GDM1 (cell line): ENCODE data around the gene DHCR7.

Experiments used
- DNase-seq: peaks from one replicate; lab custom pipeline; 2025; lab: John Stamatoyannopoulos, UW

Gene DHCR7

DNA sequence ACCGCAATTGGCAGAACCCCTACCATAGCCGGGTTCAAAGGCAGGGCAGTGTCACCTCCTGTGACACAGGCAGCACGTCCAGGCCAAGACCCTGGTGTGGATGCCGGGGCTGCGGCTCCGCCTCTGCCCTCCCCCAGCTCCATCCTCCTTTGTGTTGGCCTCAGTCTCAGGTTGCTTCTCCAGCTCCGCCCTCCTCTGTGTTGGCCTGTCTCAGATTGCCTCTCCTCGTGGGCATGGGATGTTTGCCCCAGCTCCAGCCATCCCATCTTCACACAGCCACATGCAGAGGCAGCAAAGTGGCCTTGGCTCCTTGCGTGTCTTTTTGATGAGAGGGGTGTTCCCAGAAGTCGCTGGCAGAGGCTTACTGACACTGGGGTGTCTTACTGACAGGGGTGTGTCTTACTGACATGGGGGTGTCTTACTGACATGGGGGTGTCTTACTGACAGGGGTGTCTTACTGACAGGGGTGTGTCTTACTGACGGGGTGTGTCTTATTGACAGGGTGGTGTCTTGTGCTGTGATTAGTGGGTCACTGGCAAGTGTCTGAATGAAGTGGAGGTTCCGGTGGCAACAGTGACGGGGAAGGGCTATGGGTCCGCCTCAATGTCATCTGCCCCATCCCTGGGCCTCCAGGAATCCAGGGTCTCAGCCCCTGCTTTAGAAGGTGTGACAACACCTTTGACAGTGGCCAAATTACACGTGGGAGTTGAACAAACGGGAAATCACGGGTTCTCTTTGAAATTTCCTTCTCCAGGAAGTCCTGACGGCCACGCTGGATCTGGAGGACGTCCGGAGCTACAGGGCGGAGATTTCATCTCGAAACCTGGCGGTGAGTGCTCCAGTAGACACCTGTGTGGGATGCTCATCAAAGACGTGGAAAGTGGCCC lies 29.7 kb upstream of the DHCR7 start:
- no peak for DNase-seq

DNA sequence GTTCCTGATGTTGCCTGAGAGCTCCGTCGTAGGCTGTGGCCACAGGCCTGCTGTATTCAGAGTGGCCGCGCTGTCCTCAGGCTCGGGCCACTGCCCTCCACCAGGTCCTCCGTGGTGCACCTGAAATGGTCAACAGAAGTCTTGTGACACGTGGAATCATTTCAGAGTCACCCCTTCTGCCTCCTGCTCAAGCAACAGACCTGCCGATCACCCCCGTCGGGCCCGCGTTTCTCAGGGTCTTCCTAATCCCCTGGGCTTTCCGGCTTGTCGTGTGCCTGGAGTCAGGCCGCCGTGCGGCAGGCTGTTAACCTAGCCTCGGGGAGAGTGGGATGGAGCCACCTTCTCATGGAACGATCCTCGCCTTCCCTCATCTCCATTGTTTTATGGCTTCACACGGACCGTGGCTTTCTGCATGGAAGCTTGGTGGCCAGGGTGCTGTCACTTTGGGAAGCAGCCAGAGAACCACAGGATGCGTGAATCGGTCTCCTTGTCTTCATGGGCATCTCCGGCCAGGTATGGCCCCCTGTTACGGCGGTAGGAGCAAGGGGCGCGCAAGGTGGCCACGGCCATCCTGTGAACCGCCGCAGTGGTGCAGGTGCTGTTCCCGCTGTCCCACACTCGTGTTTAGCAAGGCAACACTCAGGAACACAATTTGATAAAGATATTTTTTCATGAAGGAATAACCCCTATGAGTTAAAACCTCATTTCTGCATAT lies 28.9 kb upstream of the DHCR7 start:
- DNase-seq: no peak

DNA sequence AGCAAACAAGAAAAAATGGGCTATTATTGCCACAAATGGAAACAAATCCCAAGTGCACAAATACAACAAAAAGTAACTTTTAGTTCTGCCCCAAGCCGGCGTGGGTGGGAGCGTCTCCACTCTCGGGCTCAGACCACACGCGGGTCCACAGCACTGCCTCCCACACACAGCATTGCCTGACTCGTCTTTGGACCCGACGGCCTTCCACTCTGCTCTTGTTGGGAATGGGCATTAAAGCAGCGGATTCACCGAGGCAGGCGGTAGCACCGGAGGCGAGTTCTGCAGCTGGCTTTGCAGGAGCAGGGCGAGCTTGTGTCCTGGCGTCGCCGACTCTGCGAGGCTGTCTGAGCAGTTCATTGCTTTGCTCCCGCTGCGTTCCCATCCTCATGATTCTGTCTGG lies 27.8 kb upstream of the DHCR7 start:
- DNase-seq: no peak

DNA sequence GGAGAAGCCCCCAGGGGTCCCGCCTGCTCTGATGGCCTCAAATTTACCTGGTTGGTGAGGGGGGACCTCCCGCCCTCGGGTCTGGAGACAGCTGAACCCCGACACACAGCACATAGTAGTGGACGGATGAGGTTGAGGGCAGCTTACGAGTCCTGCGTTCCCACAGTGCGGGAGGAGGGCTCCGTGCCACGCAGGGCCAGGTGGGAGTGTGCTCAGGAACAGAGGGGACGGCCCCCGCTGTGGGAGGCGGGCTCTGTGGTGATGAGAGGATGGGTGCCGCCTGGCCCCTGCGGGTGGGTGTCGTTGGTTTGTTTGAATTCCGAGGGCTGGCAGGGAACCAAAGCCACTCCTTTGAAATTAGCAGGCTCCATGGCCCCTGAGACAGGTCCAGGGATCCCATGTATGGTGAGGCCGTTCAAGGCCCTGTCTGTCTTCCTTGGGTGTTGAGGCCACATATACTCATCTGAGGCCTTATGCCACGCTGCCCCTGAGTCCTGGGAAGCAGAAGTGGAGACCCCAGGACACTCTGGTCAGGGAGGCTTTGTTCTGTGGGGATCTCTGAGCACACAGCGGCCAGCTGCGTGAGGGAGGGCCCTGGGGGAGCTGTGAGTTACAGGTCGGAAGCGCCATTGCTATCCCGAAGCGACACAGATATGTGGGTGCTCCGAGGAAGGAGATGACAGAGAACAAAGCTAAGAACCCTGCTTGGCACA lies 26.7 kb upstream of the DHCR7 start:
- DNase-seq: no peak

DNA sequence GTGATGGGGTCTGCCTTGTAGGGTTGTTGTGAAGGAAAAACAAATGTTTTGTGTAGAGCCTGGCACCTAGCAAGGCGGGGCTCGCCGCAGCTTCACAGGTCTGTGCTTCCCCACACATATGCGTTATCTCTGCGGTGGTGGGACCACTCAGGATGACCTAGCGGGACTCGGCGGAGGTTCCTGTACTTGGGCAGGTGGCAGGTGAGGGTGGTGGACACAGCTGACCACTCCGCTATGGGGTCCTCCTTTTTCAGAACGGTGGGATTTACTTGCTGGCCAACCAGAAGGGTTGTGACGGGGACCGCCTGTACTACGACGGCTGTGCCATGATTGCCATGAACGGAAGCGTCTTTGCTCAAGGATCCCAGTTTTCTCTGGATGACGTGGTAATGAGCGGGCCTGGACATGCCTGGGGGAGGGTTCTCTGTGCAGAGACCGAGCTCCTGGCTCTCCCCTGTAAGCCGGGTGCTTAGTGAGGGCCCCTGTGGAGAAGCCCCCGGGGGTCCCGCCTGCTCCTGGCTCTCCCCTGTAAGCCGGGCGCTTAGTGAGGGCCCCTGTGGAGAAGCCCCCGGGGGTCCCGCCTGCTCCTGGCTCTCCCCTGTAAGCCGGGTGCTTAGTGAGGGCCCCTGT lies 26.1 kb upstream of the DHCR7 start:
- DNase-seq: no peak

DNA sequence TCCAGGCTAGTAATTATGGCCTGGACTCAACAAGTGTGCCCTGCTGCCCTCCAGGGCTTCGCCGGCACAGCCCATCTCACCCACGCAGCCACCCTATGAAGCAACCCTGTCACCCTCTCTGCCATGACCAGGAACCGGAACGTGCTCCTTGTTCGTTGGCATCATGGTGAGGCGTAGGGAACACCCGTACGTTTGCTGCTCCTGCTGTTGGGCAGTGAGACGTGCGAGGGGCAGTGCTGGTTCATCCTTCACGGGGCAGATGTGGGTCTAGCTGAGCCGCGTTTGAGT lies 25.5 kb upstream of the DHCR7 start:
- DNase-seq: no peak

DNA sequence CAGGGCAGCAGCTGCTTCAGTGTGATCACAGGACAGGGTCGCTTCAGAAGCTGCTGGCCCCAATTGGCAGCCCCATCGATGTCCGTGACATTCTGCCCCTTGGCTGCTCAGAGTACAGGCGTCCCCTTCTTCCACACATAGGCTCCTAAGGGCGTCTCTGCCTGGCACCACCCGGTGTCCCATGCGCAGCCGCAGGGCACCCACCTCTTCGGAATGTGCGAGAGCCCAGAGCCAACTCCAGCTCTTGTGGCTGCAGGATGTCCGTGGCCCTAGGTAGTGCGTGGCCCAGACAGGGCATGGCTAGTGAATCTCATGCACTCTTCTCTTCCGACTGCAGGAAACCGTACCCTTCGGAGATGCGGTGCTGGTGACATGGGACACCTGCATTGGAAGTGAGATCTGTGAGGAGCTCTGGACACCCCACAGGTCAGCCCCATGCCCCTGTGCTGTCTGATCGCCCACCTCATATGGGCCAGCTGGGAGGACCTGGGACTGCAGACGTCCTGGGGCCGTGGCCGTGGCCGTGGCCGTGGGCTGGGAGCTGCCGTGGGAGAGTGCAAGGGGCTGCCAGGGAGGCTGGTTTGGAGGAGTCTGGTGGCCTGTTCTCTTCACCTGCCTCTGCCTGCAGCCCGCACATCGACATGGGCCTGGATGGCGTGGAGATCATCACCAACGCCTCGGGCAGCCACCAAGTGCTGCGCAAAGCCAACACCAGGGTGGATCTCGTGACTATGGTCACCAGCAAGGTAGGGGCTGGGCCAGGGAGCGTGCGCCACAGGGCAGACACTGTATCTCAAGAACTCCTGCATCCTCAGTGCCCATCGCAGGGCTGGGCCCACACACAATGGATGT lies 25.0 kb upstream of the DHCR7 start:
- DNase-seq: no peak

DNA sequence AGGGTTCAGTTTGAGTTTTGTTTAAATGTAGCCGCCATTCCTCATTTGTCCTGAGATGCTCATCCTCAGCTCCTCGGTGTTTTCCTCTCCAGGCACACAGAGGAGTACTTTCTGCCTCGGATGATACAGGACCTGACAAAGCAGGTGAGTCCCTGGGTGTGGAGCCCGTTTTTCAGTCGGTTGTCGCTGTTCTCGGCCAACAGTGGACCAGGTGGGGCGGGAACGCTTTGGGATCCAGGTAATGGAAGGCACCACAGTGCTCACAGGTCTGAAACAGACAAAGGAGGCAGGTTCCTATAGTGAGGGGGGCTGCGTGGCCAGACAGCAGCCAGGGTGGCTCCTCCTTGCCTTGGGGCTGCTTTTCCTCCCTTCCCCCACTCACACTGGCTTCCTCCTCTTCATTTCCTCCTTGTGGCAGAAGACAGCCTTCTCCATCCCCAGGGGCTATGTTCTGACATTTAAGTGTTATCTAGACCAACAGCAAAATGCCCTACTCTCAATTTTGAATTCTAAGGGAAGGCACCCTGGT lies 24.2 kb upstream of the DHCR7 start:
- DNase-seq: no peak

DNA sequence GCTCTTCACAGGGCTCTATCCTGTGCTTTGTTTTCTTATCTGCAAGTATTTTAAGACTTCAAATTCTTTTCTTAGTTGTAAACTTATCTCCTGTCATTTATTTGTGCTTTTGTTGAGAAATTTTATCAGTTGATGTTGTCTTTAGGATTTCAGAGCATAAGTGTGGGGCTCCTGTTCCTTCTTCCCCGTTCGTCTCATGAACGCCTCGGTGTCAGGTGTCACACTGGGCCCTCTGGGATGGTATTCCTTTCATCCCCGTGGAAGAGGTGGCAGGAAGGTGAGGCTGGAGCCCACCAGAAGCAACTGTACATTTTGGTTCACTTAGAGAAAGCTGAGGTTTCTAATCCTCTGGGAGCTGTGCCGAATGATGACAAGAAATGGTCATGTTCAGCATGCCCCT lies 22.8 kb upstream of the DHCR7 start:
- DNase-seq: no peak

DNA sequence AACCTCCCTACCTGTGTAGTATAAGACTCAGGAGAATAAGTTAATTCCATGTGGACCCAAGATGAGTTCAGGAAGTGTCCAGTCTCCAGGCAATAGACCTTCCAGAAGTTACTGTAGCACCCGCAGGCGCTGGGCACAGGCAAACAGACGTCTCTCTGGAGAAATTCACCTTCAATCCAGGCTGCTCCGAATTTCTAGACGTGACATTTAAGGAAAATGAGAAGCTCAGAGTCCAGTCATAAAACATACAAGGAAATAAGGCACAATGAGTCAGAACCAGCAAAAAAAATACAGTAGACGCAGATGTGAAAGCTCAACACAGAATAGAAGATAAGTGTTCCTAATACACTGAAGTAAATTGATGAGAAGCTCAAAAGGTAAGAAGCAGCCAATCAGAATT lies 19.0 kb upstream of the DHCR7 start:
- DNase-seq: no peak

DNA sequence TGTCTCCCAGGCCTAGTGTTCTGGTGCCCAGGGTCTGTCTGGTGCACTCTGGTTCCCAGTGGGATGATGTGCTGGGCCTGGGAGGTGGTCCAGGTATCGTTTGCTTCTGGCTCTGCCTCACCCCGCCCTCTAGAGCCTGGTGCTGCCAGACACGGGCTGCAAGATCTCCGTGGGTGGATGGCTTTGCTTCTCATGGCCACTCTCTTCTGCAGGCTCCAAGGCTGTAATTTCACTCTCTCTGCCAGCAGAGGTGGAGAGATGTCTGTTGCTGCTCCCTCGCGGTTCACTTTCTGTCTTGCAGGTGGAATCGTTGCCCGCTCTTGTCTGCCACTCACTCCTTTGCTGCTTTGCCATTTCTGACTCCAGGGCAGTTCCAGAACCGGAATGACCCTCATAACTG lies 18.2 kb upstream of the DHCR7 start:
- DNase-seq: no peak

DNA sequence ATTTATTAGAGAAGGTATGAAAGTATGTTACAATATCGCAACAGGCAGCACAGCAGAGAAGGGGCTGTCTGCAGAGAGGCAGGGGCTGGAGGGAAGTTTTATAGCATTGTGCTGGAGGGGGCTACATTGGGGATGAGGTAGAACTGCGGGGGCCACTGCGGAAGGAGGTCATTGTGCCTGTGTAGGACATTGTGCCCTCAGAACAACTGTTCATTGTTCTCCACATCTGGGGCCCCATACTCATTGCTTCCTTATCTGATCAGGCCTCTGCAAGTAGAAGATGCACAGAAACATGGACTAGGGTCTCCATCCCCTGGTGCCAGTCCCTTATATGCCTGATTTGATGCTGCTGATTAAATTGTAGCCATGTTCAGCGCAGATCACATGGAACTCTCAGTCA lies 16.9 kb upstream of the DHCR7 start:
- no peak for DNase-seq

DNA sequence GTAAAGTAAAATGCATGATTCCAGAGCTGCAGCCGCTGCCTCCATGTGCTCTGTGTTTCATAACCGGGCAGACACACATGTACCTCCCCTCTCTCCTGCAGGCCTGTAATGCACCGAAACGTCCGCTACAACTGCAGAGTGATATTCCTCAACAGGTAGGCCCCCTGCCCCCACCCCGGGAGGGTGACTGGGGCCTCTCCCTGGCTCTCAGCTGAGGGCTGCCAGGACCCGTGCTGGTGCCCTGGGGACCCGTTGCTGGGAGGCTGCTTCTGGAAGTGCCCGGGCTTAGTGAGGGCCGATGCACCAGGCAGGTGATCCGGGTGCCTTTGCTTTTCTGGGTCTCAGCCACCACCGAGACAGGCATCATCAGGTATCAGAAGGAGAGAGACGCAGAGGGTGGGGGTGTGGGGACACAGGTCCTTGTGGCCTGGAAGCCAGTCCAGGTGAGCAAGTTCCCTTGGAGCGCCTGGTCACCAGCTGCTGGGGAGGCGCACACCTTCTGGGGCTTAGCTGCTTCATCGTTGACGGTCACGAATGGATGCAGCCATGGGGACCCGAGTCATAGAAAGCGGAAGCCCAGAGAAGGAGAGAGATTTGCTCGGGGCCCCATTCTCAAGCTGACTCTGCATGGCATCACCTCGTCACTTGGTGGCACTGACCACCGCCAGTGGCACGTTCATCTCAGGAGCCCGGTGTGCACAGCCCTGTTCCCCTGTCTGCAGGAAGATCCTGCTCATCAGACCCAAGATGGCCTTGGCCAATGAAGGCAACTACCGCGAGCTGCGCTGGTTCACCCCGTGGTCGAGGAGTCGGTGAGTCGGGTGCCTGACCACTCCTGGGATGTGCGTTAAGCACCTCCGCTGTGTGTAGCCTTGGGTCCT lies 15.4 kb upstream of the DHCR7 start:
- DNase-seq: no peak

DNA sequence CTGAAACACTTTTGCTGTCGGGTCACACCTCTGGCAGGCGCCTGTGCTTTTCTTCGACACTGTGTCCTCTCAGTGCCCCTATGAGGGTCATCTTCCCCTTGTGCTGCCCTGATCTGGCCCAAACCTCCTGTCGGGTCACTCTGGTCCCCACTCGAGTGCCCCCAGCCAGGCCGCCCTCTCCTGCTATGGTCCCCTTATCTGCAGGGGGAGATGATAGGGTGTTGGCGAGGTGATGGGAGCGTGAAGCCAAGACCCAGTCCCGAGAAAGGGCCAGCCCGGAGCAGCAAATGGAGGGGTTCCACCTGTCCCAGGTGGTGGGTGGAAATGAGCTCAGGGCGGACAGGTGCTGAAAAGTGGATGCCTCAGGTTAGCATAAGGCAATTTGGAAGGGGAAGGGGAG lies 14.5 kb upstream of the DHCR7 start:
- DNase-seq: no peak

DNA sequence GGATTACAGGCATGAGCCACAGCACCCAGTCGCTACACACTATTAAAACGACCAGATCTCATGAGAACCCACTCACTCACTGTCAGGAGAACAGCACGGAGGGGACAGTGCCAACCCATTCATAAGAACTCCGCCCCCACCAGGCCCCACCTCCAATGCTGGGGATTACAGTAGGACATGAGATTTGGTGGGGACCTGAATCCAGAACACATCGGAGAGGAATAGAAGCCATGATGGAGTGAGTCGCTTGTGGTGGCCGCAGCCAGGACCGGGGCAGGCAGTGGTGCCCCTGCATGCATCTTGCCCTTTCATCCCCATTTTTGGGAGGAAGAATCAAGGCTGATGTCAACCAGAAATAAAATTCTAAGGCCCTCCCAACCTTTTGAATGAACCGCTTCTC lies 13.5 kb upstream of the DHCR7 start:
- no peak for DNase-seq

DNA sequence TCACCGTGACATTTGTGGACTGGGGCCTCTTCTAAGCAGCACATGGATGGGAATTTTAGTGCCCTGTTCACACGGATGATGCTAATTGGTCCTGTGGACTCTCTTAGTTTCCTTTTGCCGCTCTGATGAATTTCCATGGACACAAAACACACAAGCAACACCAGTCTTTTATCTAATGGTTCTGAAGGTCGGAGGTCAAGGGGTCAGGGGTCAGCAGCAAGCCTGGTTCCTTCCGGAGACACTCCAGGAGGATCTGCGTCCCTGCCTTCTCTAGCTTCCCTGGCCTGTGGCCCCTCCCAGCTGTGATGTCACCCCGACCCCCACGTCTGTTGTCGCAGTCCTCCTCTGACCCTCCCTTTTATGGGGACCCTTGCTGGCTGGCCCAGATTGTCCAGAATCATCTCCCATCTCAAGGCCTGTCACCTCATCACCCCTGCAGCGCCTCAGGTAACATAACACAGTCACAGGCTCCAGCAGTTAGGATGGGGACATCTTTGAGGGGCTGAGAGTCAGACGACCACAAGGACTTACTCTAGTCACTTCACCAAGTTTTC lies 11.7 kb upstream of the DHCR7 start:
- DNase-seq: no peak

DNA sequence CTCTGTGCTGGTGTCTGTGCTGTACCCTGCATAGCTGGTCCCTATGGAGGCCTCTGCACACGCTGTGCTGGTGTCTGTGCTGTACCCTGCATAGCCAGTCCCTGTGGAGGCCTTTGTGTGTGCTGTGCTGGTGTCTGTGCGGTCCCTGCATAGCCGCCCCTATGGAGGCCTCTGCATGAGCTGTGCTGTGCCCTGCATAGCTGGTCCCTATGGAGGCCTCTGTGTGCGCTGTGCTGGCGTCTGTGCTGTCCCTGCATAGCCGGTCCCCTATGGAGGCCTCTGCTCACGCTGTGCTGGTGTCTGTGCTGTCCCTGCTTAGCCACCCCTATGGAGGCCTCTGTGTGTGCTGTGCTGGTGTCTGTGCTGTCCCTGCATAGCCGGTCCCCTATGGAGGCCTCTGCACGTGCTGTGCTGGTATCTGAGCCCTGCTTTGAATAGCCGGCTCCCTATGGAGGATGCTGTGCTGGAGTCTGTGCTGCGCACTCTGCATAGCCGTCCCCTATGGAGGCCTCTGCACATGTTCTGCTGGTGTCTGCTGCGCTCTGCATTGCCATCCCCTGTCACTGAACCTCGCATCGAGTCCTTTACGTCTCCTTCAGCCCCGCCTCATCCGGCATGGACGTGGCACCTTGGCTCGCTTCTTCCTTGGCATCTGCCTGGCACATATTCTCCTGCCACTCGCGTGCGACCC lies 11.0 kb upstream of the DHCR7 start:
- no peak for DNase-seq

DNA sequence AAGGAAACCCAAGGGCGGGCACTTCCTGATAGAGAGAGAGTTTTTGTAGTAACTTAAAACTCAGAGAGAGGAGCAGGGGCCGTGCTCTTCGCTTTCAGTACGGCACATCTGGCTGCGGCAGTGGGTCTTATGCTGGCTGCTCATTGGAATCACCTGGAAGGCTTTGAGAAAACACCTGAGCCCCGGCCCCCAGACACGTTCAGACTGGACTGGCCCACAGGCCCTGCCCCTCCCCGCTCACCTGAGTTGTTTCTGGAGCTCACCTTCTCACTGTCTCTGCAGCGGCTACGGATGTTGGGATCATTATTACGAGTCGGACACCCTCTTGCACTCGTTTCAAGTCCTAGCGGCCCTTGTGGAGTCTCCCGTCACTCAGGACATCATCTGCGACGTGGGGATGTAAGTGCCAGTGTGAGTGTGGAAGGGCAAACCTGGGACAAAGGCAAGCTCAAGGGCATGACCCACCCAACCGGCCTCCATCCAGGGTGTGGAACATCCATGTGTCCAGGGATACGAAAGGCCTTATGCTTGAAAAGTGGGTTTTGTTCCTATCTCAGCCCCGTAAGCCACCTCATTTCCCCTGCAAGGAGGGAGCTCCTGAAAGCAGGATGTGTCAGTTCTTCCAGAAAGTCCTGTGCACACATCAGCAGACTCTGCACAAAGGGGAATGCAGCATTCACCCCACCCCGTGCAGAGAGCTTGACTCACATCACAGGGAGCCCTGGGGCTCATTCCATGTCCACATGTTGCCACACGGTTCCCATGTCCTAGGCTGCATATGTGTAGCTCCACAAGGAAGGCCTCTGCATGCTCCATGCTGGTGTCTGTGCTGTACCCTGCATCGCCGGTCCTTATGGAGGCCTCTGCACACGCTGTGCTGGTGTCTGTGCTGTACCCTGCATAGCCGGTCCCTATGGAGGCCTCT lies 10.2 kb upstream of the DHCR7 start:
- DNase-seq: no peak
